ENCODE results near the gene CDRT4.

- TF ChIP-seq EZH2phosphoT487 (IDR thresholded peaks at IDR 0.05; ENCODE audit: borderline replicate concordance): no peak
- TF ChIP-seq POLR2A (IDR thresholded peaks at IDR 0.05; ENCODE audit: borderline replicate concordance, extremely low read depth, insufficient read depth, insufficient read length): no peak
- TF ChIP-seq, protein P1, sequence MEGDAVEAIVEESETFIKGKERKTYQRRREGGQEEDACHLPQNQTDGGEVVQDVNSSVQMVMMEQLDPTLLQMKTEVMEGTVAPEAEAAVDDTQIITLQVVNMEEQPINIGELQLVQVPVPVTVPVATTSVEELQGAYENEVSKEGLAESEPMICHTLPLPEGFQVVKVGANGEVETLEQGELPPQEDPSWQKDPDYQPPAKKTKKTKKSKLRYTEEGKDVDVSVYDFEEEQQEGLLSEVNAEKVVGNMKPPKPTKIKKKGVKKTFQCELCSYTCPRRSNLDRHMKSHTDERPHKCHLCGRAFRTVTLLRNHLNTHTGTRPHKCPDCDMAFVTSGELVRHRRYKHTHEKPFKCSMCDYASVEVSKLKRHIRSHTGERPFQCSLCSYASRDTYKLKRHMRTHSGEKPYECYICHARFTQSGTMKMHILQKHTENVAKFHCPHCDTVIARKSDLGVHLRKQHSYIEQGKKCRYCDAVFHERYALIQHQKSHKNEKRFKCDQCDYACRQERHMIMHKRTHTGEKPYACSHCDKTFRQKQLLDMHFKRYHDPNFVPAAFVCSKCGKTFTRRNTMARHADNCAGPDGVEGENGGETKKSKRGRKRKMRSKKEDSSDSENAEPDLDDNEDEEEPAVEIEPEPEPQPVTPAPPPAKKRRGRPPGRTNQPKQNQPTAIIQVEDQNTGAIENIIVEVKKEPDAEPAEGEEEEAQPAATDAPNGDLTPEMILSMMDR (IDR thresholded peaks at IDR 0.05 in 2 of 3, conservative IDR thresholded peaks at IDR 0.05 in 1 of 3; ENCODE audit: borderline replicate concordance in 1 of 3, insufficient read depth in 1 of 3, low read depth in 2 of 3, low read length in 2 of 3): peak in 2 of 3 experiments; percentile 26 to 50; a peak in 3 of 6 replicates
- no peak for TF ChIP-seq JUND (IDR thresholded peaks at IDR 0.05)
- TF ChIP-seq MAX (IDR thresholded peaks at IDR 0.05): no peak
- TF ChIP-seq SRF (IDR thresholded peaks at IDR 0.05; ENCODE audit: low read depth): no peak
- no peak for TF ChIP-seq FOSL1 (IDR thresholded peaks at IDR 0.05; ENCODE audit: low read depth)
- TF ChIP-seq ELF1 (IDR thresholded peaks at IDR 0.05; ENCODE audit: borderline replicate concordance, low read depth): no peak
- TF ChIP-seq POLR2AphosphoS5 (IDR thresholded peaks at IDR 0.05; ENCODE audit: low read depth, low read length): no peak
- no peak for TF ChIP-seq CEBPB (IDR thresholded peaks at IDR 0.05; ENCODE audit: low read depth)
- TF ChIP-seq YY1 (IDR thresholded peaks at IDR 0.05; ENCODE audit: extremely low read depth, insufficient replicate concordance, low read depth, low read length): no peak
- TF ChIP-seq, protein P2, sequence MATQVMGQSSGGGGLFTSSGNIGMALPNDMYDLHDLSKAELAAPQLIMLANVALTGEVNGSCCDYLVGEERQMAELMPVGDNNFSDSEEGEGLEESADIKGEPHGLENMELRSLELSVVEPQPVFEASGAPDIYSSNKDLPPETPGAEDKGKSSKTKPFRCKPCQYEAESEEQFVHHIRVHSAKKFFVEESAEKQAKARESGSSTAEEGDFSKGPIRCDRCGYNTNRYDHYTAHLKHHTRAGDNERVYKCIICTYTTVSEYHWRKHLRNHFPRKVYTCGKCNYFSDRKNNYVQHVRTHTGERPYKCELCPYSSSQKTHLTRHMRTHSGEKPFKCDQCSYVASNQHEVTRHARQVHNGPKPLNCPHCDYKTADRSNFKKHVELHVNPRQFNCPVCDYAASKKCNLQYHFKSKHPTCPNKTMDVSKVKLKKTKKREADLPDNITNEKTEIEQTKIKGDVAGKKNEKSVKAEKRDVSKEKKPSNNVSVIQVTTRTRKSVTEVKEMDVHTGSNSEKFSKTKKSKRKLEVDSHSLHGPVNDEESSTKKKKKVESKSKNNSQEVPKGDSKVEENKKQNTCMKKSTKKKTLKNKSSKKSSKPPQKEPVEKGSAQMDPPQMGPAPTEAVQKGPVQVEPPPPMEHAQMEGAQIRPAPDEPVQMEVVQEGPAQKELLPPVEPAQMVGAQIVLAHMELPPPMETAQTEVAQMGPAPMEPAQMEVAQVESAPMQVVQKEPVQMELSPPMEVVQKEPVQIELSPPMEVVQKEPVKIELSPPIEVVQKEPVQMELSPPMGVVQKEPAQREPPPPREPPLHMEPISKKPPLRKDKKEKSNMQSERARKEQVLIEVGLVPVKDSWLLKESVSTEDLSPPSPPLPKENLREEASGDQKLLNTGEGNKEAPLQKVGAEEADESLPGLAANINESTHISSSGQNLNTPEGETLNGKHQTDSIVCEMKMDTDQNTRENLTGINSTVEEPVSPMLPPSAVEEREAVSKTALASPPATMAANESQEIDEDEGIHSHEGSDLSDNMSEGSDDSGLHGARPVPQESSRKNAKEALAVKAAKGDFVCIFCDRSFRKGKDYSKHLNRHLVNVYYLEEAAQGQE (IDR thresholded peaks at IDR 0.05; ENCODE audit: low read depth): no peak
- peak; percentile 9; the same call in 1 of the 2 replicates for TF ChIP-seq RAD21 (IDR thresholded peaks at IDR 0.05; ENCODE audit: low read depth)
Observed at GRCh38 chr17:15446036-15446435, 21.4 kb downstream of the CDRT4 start.

All from HCT116 (cell line).